ENCODE results near the gene SLC10A6.
A peak's percentile ranks its signal among the peaks of the same experiment; 100 is the strongest.

The SLC10A6 gene

GRCh38 chr4:86855572-86855971 lies 6.4 kb upstream of the SLC10A6 start:
- Histone ChIP-seq H3K27ac (no peak overlapping the region), H3K4me3 (no peak overlapping the region), H3K27me3 (no peaks in the 10 kb centered on the region), H3K4me2 (peak overlapping the region in 7 of 11 experiments; percentile 6 to 68 (median 48); a peak in 13 of 22 replicates), H3K36me3 (no peaks in the 10 kb centered on the region), H3K9me3 (replicated peaks in 1 of 11) (peaks cover 0 to under 1% (median 0%) of the 10 kb centered on the region in 11 experiments; a peak in 1 of 22 replicates), H4K20me1 (no peaks in the 10 kb centered on the region), H3K9ac (no peak overlapping the region), H3K4me1 (peaks cover 0 to 13% (median 6%) of the 10 kb centered on the region in 10 experiments; a peak in 13 of 20 replicates)
- no peak for TF ChIP-seq Cebpa-rat (IDR thresholded peaks at IDR 0.05)

- H3K4me2 ChIP-seq: no peak overlapping the region
- no peak overlapping the region for H3K27ac ChIP-seq
- H3K27me3 ChIP-seq: no peaks in the 10 kb centered on the region
- peaks cover 6 to 14% (median 10%) of the 10 kb centered on the region in 10 experiments; a peak in 16 of 20 replicates for H3K4me1 ChIP-seq
- H3K9me3 ChIP-seq (replicated peaks in 1 of 11): peaks cover 0 to 4% (median 0%) of the 10 kb centered on the region in 11 experiments; a peak in 1 of 22 replicates
- H3K9ac ChIP-seq: no peak overlapping the region
- H3K4me3 ChIP-seq: no peak overlapping the region
- no peaks in the 10 kb centered on the region for H4K20me1 ChIP-seq
- no peaks in the 10 kb centered on the region for H3K36me3 ChIP-seq
- TF ChIP-seq Cebpa-rat (IDR thresholded peaks at IDR 0.05): no peak
Measured at GRCh38 chr4:86853209-86853608, 4.0 kb upstream of the SLC10A6 start.

- Histone ChIP-seq H3K4me1 (peaks cover 0 to 17% (median 11%) of the 10 kb centered on the region in 10 experiments; a peak in 13 of 20 replicates), H3K36me3 (no peaks in the 10 kb centered on the region), H3K9ac (no peak overlapping the region), H3K27me3 (no peaks in the 10 kb centered on the region), H3K9me3 (replicated peaks in 1 of 11) (peaks cover 0 to 4% (median 0%) of the 10 kb centered on the region in 11 experiments; a peak in 1 of 22 replicates), H3K27ac (no peak overlapping the region), H3K4me3 (no peak overlapping the region), H4K20me1 (no peaks in the 10 kb centered on the region), H3K4me2 (peak overlapping the region in 7 of 11 experiments; percentile 22 to 46 (median 33); a peak in 11 of 22 replicates)
- TF ChIP-seq Cebpa-rat (IDR thresholded peaks at IDR 0.05): no peak
Measured at GRCh38 chr4:86848136-86848535, 1.0 kb downstream of the SLC10A6 start.

GRCh38 chr4:86847571-86847970 lies 1.6 kb downstream of the SLC10A6 start:
- no peaks in the 10 kb centered on the region for H3K27me3 ChIP-seq

GRCh38 chr4:86846921-86847320 lies 2.3 kb downstream of the SLC10A6 start:
- H3K9me3 ChIP-seq (replicated peaks in 1 of 11): peaks cover 0 to 4% (median 0%) of the 10 kb centered on the region in 11 experiments; a peak in 1 of 22 replicates
- H4K20me1 ChIP-seq: no peaks in the 10 kb centered on the region
- H3K4me2 ChIP-seq: no peak overlapping the region
- no peaks in the 10 kb centered on the region for H3K36me3 ChIP-seq
- H3K4me3 ChIP-seq: no peak overlapping the region
- H3K27ac ChIP-seq: no peak overlapping the region
- peaks cover 0 to 17% (median 11%) of the 10 kb centered on the region in 10 experiments; a peak in 13 of 20 replicates for H3K4me1 ChIP-seq
- H3K9ac ChIP-seq: no peak overlapping the region
- TF ChIP-seq Cebpa-rat (IDR thresholded peaks at IDR 0.05): no peak
- H3K27me3 ChIP-seq: no peaks in the 10 kb centered on the region

More at GRCh38 chr4:86847571-86847970, 1.6 kb downstream of the SLC10A6 start:
- Histone ChIP-seq H3K4me2 (peak overlapping the region in 7 of 11 experiments; percentile 22 to 46 (median 33); a peak in 12 of 22 replicates), H3K9ac (no peak overlapping the region), H3K9me3 (replicated peaks in 1 of 11) (peaks cover 0 to 4% (median 0%) of the 10 kb centered on the region in 11 experiments; a peak in 1 of 22 replicates), H3K4me1 (peaks cover 0 to 17% (median 11%) of the 10 kb centered on the region in 10 experiments; a peak in 13 of 20 replicates), H3K4me3 (no peak overlapping the region), H3K36me3 (no peaks in the 10 kb centered on the region), H4K20me1 (no peaks in the 10 kb centered on the region), H3K27ac (no peak overlapping the region)
- no peak for TF ChIP-seq Cebpa-rat (IDR thresholded peaks at IDR 0.05)

- Histone ChIP-seq H3K4me2 (peak overlapping the region in 1 of 11 experiments; percentile 5; a peak in 1 of 22 replicates), H3K27me3 (no peaks in the 10 kb centered on the region), H3K4me1 (peaks cover 0 to 17% (median 11%) of the 10 kb centered on the region in 10 experiments; a peak in 13 of 20 replicates), H4K20me1 (no peaks in the 10 kb centered on the region), H3K4me3 (no peak overlapping the region), H3K27ac (no peak overlapping the region), H3K36me3 (no peaks in the 10 kb centered on the region), H3K9ac (no peak overlapping the region), H3K9me3 (replicated peaks in 1 of 11) (peaks cover 0 to 4% (median 0%) of the 10 kb centered on the region in 11 experiments; a peak in 1 of 22 replicates)
- TF ChIP-seq Cebpa-rat (IDR thresholded peaks at IDR 0.05): no peak
Measured at GRCh38 chr4:86845593-86845992, 3.6 kb downstream of the SLC10A6 start.

- H3K9ac ChIP-seq: no peak overlapping the region
- no peaks in the 10 kb centered on the region for H3K36me3 ChIP-seq
- H3K4me1 ChIP-seq: peaks cover 0 to 18% (median 0%) of the 10 kb centered on the region in 10 experiments; a peak in 6 of 20 replicates
- no peaks in the 10 kb centered on the region for H3K27me3 ChIP-seq
- H3K4me2 ChIP-seq: no peak overlapping the region
- no peaks in the 10 kb centered on the region for H4K20me1 ChIP-seq
- H3K9me3 ChIP-seq (replicated peaks in 1 of 11): no peaks in the 10 kb centered on the region
- no peak for TF ChIP-seq Cebpa-rat (IDR thresholded peaks at IDR 0.05)
- no peak overlapping the region for H3K4me3 ChIP-seq
- no peak overlapping the region for H3K27ac ChIP-seq
Measured at GRCh38 chr4:86841309-86841708, 7.9 kb downstream of the SLC10A6 start.

- no peak overlapping the region for H3K4me2 ChIP-seq
Measured at GRCh38 chr4:86840858-86841257, 8.3 kb downstream of the SLC10A6 start.

GRCh38 chr4:86837691-86838503 lies 11.3 kb downstream of the SLC10A6 start:
- Histone ChIP-seq H3K27ac (no peak overlapping the region), H3K27me3 (no peaks in the 10 kb centered on the region), H3K4me1 (peaks cover 0 to 10% (median 0%) of the 10 kb centered on the region in 10 experiments; a peak in 5 of 20 replicates), H3K36me3 (no peaks in the 10 kb centered on the region), H3K9me3 (replicated peaks in 1 of 11) (no peaks in the 10 kb centered on the region), H3K4me2 (no peak overlapping the region), H3K9ac (no peak overlapping the region), H3K4me3 (no peak overlapping the region), H4K20me1 (no peaks in the 10 kb centered on the region)
- TF ChIP-seq Cebpa-rat (IDR thresholded peaks at IDR 0.05): no peak

More at GRCh38 chr4:86840858-86841257, 8.3 kb downstream of the SLC10A6 start:
- TF ChIP-seq Cebpa-rat (IDR thresholded peaks at IDR 0.05): no peak
- H3K27ac ChIP-seq: no peak overlapping the region
- peaks cover 0 to 18% (median 0%) of the 10 kb centered on the region in 10 experiments; a peak in 6 of 20 replicates for H3K4me1 ChIP-seq
- H3K4me3 ChIP-seq: no peak overlapping the region
- no peaks in the 10 kb centered on the region for H4K20me1 ChIP-seq
- H3K9ac ChIP-seq: no peak overlapping the region
- H3K27me3 ChIP-seq: no peaks in the 10 kb centered on the region
- H3K36me3 ChIP-seq: no peaks in the 10 kb centered on the region
- no peaks in the 10 kb centered on the region for H3K9me3 ChIP-seq (replicated peaks in 1 of 11)
